NK-92 (cell line): ENCODE results near the gene MED16.
"Not testable (repeated sequence)": the region's sequence is repeated elsewhere in the genome, so short reads cannot be mapped to it uniquely, and the experiment has no call there.

Experiments
- DNase-seq: peaks from one replicate; lab custom pipeline; 2025; ENCODE audit not compliant: unreplicated experiment; lab: John Stamatoyannopoulos, UW

MED16 gene

DNA sequence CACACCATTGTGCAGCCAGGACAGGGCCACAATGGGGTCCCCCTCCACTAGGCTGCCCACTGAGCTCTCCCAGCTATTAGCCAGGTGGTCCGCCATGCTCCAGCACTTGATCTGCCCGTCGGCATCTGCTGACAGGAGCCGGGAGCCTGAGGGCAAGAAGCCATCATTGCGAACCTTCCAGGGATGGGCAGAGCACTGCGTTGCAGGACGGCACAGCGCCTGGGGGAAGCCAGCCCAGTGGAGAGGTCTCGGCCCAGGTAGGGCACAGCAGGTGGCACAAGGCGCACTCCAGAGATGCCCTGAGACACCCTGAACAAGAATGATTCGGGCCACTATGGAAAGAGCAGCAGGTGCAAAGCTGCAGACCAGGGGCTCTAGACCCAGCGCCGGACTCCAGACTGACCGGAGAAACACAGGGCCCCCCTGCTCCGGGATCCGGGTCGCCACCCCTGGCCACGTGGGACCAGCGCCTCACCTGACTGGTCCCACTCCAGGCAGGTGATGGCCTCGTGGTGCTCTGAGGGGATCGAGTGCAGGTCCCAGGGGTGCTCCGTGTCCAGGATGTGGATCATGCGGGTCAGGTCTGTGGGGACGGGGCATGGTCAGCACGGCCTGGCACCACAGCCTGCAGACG, 3.2 kb downstream of the MED16 start:
- DNase-seq, result no peak

DNA sequence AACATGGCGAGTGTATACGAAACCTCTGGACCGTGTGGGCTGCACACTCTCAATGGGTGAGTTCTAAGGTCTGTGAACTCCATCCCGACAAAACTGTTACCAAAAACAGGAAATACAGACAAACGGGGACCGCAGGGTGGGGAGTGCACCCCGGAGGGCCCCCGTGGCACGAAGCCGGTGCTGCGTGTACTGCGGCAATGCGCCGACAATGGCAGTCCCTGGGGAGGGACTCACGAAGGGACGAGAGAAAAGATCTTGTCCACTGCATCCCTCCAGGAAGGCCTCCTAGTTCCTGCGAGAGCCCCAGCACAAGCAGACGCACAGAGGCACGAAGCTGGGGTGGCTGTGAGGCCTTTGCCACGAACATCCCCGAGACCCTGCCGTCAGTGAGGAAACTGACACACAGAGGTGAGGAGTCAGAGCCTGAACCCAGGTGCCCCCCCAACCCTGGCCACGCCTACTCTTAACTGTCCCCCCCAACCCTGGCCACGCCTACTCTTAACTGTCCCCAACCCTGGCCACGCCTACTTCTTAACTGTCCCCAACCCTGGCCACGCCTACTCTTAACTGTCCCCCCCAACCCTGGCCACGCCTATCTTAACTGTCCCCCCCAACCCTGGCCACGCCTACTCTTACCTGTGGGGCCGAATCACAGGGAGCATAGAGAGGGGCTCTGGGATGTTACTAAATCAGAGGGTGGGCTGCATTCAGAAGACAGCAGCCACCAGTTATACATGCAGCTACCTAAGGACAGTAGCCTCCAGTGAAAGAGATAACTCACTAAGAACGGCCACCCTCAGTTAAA, 4.2 kb downstream of the MED16 start:
- no peak for DNase-seq

DNA sequence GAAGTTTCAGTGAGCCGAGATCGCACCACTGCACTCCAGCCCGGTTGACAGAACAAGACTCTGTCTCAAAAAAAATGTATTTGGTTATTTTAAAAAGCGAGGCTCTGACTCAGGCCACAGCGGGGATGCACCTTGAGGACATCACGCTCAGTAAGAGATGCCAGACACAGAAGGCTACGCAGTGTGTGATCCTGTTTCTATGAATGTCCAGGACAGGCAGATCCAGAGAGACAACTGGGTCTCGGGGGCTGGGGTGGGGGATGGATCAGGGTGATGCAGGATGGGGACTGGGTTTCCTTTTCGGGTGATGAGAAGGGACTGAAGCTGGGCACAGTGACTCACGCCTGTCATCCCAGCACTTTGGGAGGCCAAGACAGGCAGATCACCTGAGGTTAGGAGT, 5.4 kb downstream of the MED16 start:
- no peak for DNase-seq

DNA sequence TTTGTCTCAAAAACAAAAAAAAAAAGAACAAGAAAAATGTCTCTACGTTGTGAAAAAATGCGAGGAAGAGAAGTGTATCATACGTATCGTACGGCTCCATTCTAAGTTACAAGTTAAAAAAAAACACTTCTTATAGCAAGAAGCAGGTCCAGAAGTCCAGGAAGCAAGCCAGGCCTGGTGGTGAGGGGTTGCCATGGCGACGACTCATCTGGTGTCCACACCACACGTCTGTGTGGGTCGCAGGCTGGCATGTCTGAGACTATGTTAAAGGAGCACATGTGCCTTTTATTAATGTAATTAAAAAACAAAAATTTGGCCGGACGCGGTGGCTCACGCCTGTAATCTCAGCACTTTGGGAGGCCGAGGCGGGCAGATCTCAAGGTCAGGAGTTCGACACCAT, 5.9 kb downstream of the MED16 start:
- DNase-seq, result no peak

DNA sequence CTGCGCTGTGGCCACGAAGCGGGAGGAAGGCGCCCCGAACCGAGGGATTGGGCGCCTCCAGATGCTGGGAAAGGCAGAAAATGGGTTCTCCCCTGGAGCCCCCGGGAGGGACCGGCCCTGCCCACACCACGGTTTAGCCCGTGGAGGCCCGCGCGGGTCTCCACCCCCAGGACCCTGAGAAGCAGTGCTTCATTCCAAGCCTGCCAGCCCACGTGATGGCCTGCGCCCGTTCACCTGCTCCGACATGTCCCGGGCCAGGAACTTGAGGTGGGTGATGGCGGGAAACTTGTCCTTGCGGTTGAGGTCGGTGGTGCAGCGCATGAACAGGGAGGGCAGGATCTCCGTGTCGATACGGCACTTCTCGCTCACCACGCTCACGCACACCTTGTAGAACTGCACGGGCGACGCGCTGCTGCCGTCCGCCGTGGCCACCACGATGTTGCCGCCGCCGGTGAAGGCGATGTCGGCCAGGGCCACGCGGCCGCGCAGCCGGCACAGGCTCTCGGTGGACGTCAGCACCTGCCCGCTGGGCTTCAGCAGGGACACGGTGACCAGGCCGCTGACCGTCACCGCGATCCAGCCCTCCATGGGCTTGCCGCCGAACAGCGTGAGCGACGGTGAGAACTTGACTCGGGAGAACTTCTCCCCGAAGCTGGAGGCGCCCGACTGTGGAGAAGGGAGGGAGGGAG, 7.3 kb downstream of the MED16 start:
- DNase-seq, result no peak

DNA sequence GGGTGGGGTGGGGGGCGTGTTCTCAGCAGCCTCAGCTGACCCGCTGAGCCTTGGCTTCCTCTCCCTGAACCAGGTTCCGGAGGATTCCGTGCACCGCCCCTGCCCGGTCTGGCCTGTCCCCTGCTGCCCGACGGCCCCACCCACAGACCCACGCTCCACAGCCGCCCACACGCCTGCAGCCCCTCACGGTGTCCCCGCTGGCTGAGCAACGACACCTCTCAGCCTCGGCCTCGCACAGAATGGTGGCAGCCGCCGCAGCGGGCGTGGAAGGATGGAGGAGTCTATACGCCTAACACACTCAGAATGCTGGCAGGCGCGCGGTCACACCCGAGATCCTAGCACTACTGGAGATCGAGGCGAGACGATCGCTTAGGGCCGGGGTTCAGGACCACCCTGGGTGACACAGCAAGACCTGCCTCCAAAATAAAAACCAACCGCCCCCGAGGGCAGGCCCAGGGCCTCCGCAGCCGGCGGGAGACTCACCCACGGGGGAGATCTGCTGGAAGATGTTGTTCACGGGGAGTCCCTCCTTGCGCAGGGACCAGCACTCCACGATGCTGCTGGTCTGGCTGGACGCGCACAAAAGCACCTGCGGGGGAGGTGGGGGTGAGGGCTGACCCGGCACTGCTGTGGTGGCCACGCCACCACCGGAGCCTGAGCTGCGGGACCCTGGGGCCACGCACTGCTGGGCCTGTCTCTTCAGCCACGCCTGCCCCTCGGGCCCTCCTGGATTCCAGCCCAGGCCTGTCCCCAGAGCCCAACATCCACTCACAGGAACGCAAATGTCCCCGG, 8.4 kb downstream of the MED16 start:
- DNase-seq, result no peak

DNA sequence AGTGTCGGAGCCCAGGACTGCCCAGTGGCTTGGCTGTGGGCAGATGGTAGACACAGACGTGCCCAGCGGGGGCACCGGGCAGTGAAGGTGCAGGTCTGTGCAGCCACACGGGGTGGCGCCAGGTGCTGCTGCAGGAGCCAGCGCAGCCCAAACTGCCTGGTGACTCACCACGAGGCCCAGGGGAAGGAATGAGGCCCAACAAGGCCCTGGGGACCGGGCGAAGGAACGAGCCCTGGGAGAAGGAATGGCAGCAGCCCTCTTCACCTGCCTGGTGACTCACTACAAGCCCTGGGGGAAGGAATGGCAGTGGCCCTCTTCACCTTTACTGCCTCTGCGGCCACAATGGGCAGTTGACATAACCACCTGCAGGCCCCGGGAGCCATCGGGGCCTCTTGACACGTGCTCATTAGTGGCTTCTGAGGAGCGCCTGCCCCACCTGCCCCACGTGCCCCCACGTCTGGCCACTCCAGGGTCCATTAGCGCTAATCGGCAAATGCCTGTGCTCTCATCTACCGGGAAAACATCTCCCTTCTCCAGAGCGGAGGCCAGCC, 9.3 kb downstream of the MED16 start:
- DNase-seq, result no peak

DNA sequence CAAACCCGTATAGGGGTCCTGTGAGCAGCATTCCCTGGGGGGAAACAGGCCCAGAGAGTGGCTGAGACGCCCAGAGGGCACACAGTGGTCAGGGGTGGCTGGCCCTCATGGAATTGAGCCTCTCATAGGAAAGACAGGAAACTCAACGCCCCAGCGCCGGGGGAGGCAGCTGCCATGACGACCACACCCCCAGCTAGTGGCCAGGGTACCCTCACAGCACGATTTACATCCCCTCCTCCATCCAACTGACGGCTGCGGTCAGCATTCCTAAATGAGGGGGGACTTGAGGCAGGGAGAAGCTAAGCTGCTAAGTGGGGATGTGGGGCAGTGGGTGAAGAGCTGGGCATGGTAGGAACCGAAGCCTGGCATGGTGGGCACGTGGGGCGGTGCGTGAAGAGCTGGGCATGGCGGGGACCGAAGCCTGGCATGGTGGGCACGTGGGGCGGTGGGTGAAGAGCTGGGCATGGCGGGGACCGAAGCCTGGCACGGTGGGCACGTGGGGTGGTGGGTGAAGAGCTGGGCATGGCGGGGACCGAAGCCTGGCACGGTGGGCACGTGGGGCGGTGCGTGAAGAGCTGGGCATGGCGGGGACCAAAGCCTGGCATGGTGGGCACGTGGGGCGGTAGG, 10.0 kb downstream of the MED16 start:
- no peak for DNase-seq

DNA sequence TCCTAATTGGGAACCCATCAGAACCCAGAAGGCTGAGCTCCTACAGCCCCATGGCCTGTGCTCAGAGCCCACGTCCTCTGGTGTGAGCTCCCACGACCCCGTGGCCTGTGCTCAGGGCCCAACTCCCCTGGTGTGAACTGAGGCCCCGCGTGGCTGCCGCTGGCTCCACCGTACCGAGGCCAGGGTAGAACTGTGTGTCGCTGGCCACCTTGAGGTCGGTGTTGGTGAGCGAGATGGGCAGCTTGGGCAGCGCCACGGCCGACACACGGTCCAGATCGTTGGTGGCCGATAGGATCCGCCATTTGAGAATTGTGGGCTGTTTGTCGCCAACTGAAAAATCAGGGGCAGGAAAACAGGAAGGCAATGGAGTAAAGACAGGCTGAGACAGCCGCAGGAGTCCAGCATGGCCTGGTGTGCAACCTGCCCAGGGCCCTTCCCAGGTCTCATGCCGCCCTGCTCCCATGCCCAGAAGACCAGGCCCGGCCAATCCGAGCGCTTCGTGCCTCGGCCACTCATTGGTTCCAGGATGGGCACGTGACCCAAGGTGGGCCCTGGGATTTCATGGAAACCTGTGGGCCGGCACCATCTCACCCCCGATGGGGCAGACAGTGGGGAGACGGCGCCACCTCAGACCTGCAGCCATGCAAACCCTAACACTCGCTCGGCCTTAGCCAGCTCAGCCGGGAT, 11.5 kb downstream of the MED16 start:
- DNase-seq, result no peak

DNA sequence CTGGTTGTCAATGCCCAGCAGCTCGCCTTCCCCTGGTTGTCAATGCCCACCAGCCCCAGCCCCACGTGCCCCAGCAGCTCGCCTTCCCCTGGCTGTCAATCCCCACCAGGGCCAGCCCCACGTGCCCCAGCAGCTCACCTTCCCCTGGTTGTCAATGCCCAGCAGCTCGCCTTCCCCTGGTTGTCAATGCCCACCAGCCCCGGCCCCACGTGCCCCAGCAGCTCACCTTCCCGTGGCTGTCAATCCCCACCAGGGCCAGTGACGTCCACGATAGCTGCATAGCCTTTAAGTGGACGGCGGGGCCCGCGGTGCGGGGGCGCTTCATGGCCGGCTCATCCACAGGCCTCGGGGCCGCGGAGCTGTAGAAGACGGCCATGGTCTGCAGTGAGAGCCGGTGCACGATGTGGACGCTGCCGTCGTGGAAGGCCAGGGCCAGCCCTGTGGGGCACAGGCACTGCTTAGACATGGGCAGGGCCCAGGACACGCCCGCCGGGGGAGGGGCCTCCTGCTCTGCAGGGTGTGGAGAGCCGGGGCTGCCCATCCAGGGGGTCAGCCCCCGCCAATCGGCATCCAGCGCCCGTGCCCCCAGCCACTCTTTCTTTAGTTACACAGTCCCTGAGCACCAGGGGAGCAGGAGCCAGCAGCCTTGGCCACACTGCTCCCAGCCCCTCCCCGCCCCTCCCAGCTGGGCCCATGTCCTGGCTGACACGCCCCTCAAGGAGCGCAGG, 13.1 kb downstream of the MED16 start:
- DNase-seq, result no peak

DNA sequence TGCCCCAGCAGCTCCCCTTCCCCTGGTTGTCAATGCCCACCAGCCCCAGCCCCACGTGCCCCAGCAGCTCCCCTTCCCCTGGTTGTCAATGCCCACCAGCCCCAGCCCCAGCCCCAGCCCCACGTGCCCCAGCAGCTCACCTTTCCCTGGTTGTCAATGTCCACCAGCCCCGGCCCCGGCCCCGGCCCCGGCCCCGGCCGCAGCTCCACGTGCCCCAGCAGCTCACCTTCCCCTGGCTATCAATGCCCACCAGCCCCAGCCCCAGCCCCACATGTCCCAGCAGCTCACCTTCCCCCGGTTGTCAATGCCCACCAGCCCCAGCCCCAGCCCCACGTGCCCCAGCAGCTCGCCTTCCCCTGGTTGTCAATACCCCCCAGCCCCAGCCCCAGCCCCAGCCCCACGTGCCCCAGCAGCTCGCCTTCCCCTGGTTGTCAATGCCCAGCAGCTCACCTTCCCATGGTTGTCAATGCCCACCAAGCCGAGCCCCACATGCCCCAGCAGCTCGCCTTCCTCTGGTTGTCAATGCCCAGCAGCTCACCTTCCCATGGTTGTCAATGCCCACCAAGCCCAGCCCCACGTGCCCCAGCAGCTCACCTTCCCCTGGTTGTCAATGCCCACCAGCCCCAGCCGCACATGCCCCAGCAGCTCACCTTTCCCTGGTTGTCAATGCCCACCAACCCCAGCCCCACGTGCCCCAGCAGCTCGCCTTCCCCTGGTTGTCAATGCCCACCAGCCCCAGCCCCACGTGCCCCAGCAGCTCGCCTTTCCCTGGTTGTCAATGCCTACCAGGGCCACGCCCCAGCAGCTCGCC, 14.0 kb downstream of the MED16 start:
- DNase-seq, result not testable (repeated sequence)

DNA sequence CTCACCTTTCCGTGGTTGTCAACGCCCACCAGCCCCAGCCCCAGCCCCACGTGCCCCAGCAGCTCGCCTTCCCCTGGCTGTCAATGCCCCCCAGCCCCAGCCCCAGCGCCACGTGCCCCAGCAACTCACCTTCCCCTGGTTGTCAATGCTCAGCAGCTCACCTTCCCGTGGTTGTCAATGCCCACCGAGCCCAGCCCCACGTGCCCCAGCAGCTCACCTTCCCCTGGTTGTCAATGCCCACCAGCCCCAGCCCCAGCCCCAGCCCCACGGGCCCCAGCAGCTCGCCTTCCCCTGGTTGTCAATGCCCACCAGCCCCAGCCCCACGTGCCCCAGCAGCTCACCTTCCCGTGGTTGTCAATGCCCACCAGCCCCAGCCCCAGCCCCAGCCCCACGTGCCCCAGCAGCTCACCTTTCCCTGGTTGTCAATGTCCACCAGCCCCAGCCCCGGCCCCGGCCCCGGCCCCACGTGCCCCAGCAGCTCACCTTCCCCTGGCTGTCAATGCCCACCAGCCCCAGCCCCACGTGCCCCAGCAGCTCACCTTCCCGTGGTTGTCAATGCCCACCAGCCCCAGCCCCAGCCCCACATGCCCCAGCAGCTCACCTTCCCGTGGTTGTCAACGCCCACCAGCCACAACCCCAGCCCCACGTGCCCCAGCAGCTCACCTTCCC, 14.9 kb downstream of the MED16 start:
- DNase-seq, result not testable (repeated sequence)

DNA sequence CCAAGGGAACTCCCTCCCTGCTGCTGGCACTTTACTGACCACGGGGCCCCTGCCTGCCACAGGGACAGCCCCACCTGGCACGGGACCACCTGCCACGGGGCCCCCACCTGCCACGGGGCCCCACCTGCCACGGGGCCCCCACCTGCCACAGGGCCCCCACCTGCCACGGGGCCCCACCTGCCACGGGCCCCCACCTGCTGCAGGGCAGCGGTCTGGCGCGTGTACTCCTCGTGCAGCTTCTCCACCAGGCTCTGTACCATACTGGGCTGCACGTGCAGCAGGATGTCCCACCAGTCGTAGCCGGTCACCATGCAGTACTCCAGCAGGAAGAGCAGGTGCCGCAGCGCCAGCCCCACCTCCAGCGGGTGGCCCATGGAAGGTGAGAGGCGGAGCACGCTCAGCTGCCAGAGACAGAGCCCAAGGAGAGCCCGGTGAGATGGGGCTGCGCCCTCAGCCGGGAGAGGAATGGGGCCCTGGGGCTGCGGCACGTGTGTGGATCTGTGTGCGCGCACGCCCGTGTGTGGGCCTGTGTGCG, 16.1 kb downstream of the MED16 start:
- DNase-seq, result no peak

DNA sequence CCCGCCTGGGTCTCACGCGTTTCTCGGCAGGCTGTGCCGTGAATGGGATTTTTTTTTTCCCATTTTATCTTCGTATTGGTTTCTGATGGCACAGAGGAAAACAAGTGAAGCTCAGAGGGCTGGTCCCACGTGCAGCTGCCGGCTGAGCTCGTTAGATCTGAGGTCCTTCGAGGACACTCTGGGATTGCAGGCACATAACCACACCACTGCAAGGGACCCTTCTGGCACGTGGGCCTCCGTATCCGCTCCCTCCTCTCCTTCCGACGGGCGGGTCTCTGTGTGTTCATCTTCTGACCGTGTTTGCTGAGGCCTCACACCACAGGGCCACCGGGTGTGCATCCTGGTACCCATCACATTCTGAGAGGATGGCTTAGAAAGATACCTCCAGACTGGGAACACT, 16.9 kb downstream of the MED16 start:
- no peak for DNase-seq

DNA sequence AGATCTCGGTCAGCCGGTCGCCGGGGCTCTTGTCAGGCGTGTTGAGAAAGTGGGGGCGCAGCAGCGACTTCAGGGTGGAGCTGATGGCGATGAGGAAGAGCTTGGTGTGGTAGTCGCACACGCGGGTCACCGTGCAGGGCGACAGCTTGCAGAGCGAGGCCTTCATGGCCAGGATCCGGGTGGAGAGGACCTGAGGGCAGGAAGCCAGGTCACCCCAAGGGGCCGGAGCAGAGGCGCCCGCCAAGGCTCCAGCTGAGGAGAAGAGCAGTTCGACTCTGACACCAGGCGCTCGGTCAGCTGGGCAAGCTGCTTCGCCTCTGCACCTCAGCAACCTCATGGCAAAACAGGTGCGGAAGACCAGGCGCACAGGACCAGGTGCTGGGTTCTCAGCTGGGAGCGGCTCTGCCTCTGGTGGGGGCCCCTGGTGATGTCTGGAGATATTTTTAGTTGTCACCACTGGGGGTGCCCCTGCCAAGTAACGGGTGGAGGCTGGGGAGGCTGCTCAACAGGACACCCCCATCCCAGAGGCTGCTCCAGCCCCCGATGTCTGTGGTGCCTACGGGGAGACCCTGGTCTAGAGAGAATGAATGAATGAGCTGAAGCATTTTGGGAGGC, 17.6 kb downstream of the MED16 start:
- no peak for DNase-seq

DNA sequence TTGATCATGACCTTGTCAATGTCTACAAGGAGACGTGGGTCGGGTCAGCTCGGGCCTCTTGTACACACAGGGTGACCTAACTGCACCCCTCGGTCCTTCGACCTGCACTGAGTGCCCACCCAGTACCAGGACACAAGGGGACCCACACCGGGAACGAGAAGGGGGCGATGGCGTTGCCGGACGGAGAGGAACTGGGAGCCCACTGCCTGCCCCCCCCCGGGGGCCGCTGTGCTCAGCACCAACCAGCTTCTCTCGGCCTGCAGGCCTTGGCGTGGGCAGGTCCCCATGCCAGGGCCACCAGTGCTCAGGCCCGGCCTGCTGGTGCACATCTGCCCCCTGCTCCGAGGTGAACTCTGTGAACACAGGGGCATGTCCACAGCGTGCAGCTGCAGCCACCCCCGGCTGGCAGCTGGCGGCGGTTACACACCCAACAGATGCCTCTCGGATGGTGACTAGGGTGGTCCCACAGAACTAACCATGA, 19.4 kb downstream of the MED16 start:
- no peak for DNase-seq

DNA sequence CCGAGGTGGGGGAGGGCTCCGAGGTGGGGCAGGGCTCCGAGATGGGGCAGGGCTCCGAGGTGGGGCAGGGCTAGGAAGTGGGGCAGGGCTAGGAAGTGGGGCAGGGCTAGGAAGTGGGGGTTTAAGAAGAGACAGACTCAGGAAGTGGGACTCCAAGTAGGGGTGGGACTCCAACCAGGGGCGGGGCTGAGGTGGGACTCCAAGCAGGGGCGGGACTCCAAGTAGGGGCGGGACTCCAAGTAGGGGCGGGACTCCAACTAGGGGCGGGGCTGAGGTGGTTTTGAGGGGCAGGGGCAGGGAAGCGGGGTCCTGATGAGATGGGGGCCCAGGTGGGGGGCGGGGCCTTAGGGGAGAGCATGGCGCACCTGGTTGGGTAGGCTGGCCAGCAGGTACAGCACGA, 19.9 kb downstream of the MED16 start:
- no peak for DNase-seq
